Muscle of leg (tissue), 11 donors: ENCODE measurements around the gene HYOU1. TPM values are rescaled to one million over a fixed set of nuclear protein-coding genes. Genes with fewer than 3 reads are reported as not detected.

Source experiments
- DNase-seq: peaks from one replicate; pipeline ENCODE4 v3.0.0; 2013
- H3K27ac ChIP-seq: one replicate; pipeline ENCODE4 v1.5.1; 2013; ENCODE audit warnings: mild to moderate bottlenecking, low read length, control low read depth
- H3K27me3 ChIP-seq: one replicate; pipeline ENCODE4 v1.6.1; 2013; ENCODE audit warnings: low read length; ENCODE audit not compliant: control insufficient read depth, insufficient read depth
- H3K36me3 ChIP-seq: one replicate; pipeline ENCODE4 v1.6.1; 2013; ENCODE audit warnings: low read length; ENCODE audit not compliant: control insufficient read depth, insufficient read depth
- H3K4me1 ChIP-seq: one replicate; pipeline ENCODE4 v1.6.1; 2013; ENCODE audit warnings: low read length; ENCODE audit not compliant: control insufficient read depth, insufficient read depth
- H3K4me3 ChIP-seq: one replicate; pipeline ENCODE4 v1.5.1; 2013; ENCODE audit warnings: low read length, control low read depth
- H3K9me3 ChIP-seq: replicated peaks from 2 replicates; pipeline ENCODE4 v1.6.1; 2013; ENCODE audit warnings: low read depth, low read length; ENCODE audit not compliant: control insufficient read depth
- WGBS: methylation state at CpG from one replicate; pipeline ENCODE4 v1.1.5; 2013; ENCODE audit warnings: missing lambda C conversion rate; ENCODE audit not compliant: insufficient coverage; 5-methylcytosine and 5-hydroxymethylcytosine counted together
- polyA plus RNA-seq, 8 donors: library from polyadenylated mRNA; unstranded; fragments of 120-200 nt; gene quantifications; one replicate each; pipeline versions ENCODE4 v1.2.1 to v1.2.3, GENCODE V29; 2013; ENCODE audit warnings: inconsistent platforms in 1 of 8, low replicate concordance in 1 of 8; ENCODE audit not compliant: insufficient read length in 8 of 8, insufficient read depth in 1 of 8
- total RNA-seq: library from RNA; stranded (reverse); fragments of 120-200 nt; gene quantifications from one replicate; pipeline ENCODE4 v1.2.4, GENCODE V29; 2013

HYOU1 gene
- total and polyA plus RNA-seq, 9 donors = 30.1 to 64.0 (median 45.0) TPM

DNA sequence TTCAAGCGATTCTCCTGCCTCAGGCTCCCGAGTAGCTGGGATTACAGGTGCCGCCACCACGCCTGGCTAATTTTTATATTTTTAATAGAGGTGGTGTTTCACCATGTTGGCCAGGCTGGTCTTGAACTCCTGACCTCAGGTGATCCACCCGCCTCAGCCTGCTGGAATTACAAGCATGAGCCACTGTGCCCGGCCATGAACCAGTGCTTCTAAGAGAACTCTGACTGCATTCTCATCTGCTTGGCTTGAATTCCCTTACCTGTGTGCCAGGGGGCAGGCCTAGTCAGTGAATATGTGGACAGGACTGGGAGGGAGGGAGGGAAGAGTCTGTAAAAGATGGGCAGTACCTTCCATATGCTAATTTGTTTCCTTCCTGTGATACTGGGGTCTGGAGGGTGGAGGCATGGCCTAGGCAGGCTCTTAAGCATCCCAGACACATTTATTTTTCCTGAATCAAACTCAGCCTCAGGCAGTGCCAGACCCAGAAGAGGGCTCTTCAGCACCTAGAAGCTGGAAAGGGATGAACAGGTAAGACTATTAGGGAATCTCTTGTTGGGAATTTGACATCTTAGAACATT, 45.4 kb downstream of the HYOU1 start:
- no peaks in the 10 kb centered on the region for H3K9me3 ChIP-seq
- 67% methylated on average over 2 of the region's 6 CpGs for WGBS
- H3K27me3 ChIP-seq = no peaks in the 10 kb centered on the region
- peaks cover 5% of the 10 kb centered on the region for H3K4me1 ChIP-seq
- peaks cover 76% of the 10 kb centered on the region for H3K36me3 ChIP-seq
- DNase-seq = no peak
- no peak overlapping the region for H3K27ac ChIP-seq
- no peak overlapping the region for H3K4me3 ChIP-seq

- WGBS = no CpG with 5 or more reads among the region's 4 CpGs
- Histone ChIP-seq H3K36me3 (peaks cover 55% of the 10 kb centered on the region), H3K9me3 (no peaks in the 10 kb centered on the region), H3K4me1 (no peaks in the 10 kb centered on the region), H3K4me3 (no peak overlapping the region), H3K27ac (no peak overlapping the region), H3K27me3 (no peaks in the 10 kb centered on the region)
- no peak for DNase-seq
Observed at GRCh38 chr11:119006656-119007055, 50.3 kb downstream of the HYOU1 start.

- peaks cover 32% of the 10 kb centered on the region for H3K36me3 ChIP-seq
- H3K4me1 ChIP-seq = peaks cover 17% of the 10 kb centered on the region
- H3K27ac ChIP-seq = no peak overlapping the region
- WGBS = no CpG with 5 or more reads among the region's 1 CpG
- no peak overlapping the region for H3K4me3 ChIP-seq
- H3K9me3 ChIP-seq = no peaks in the 10 kb centered on the region
- DNase-seq = no peak
- no peaks in the 10 kb centered on the region for H3K27me3 ChIP-seq
Observed at GRCh38 chr11:119000906-119001305, 56.1 kb downstream of the HYOU1 start.

GRCh38 chr11:118998822-118999221, 58.2 kb downstream of the HYOU1 start:
- H3K36me3 ChIP-seq = peaks cover 28% of the 10 kb centered on the region
- H3K4me3 ChIP-seq = peak overlapping the region; percentile 79
- no peak overlapping the region for H3K27ac ChIP-seq
- no peak for DNase-seq
- H3K4me1 ChIP-seq = peaks cover 17% of the 10 kb centered on the region
- no peaks in the 10 kb centered on the region for H3K9me3 ChIP-seq
- WGBS = 77% methylated on average over 3 of the region's 6 CpGs
- no peaks in the 10 kb centered on the region for H3K27me3 ChIP-seq

- Histone ChIP-seq H3K4me3 (peak overlapping the region; percentile 79), H3K27me3 (no peaks in the 10 kb centered on the region), H3K4me1 (peaks cover 17% of the 10 kb centered on the region), H3K36me3 (peaks cover 26% of the 10 kb centered on the region), H3K27ac (peak overlapping the region; percentile 37), H3K9me3 (no peaks in the 10 kb centered on the region)
- no peak for DNase-seq
- 5% methylated on average over 15 of the region's 19 CpGs for WGBS
Observed at GRCh38 chr11:118998388-118998717, 58.7 kb downstream of the HYOU1 start.

GRCh38 chr11:118997627-118998387, 59.2 kb downstream of the HYOU1 start, which contains the start of gene CENATAC:
TSS of gene CENATAC (plus strand) at chr11:118998138. CDS start at chr11:118998198, 60 bp downstream.
- WGBS = under 1% methylated on average over 46 of the region's 54 CpGs
- Histone ChIP-seq H3K4me3 (peak within 1 kb of the TSS; percentile 79), H3K9me3 (no peaks in the 10 kb centered on the region), H3K27ac (peak within 1 kb of the TSS; percentile 65), H3K4me1 (peaks cover 17% of the 10 kb centered on the region), H3K36me3 (peaks cover 21% of the 10 kb centered on the region), H3K27me3 (no peaks in the 10 kb centered on the region)
- peak; percentile 96 for DNase-seq

DNA sequence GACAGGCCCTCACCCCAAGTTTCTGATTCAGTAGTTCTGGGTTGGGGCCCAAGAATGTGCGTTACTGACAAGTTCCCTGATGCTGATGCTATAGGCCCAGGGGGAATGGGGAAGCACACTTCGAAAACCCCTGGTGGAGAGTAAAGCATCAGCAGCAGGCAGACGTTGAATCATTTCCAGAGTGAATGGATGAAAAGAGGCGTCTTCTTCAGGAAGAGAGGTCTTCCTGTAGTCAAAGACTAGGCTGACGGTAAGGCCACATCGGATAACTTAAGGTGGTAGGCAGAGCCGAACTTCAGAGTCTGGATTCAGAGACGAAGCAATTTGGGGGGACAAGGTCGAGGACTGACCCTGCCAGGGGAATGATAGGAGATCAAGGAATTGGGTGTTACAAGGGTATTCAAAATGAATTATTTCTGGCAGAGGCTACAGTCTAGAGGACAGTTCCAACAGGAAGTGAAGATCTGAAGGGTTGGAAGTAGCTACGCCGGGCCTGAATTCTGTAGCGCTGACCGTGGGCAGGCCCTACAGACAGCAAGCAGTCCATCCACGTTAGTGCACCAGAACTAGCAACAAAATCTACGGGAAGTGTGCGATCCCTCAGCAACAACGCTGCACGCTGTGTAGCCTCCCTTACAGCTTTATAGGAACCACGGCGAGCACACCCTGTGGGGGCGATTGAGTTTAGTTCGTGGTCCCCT, 59.9 kb downstream of the HYOU1 start:
- DNase-seq = peak; percentile 37
- H3K27me3 ChIP-seq = no peaks in the 10 kb centered on the region
- peaks cover 15% of the 10 kb centered on the region for H3K36me3 ChIP-seq
- peak overlapping the region; percentile 65 for H3K27ac ChIP-seq
- no peaks in the 10 kb centered on the region for H3K9me3 ChIP-seq
- 13% methylated on average over 19 of the region's 22 CpGs for WGBS
- H3K4me3 ChIP-seq = peak overlapping the region; percentile 79
- H3K4me1 ChIP-seq = peaks cover 17% of the 10 kb centered on the region

Other genes starting within 250 kb of the HYOU1 start
- gene CXCR5, start 173.3 kb downstream of the HYOU1 start, total RNA-seq = under 0.01 TPM
- gene CXCR5, start 173.3 kb downstream of the HYOU1 start, polyA plus RNA-seq = under 1 TPM in 2 of 8 donors, not detected in 6; 0.07 to 0.14 TPM
- 24.6 TPM for gene BCL9L, start 131.3 kb downstream of the HYOU1 start, total RNA-seq
- gene BCL9L, start 131.3 kb downstream of the HYOU1 start, polyA plus RNA-seq = 100 to 1,000 TPM in 1 of 8 donors, 10 to 100 TPM in 7; 43.3 to 102 (median 66.8) TPM
- 0.09 TPM for gene UPK2, start 100.9 kb downstream of the HYOU1 start, total RNA-seq
- gene UPK2, start 100.9 kb downstream of the HYOU1 start, polyA plus RNA-seq = 1 to 10 TPM in 5 of 8 donors, under 1 TPM in 3; 0.65 to 3.5 (median 1.0) TPM
- gene FOXR1, start 85.4 kb downstream of the HYOU1 start, total RNA-seq = not detected
- not detected for gene FOXR1, start 85.4 kb downstream of the HYOU1 start, polyA plus RNA-seq
- 17.3 TPM for gene CENATAC, start 59.1 kb downstream of the HYOU1 start, total RNA-seq
- gene CENATAC, start 59.1 kb downstream of the HYOU1 start, polyA plus RNA-seq = 10 to 100 TPM in 5 of 8 donors, 1 to 10 TPM in 3; 8.5 to 25.0 (median 12.5) TPM
- 2,660 TPM for gene RPS25, start 38.9 kb downstream of the HYOU1 start, total RNA-seq
- gene RPS25, start 38.9 kb downstream of the HYOU1 start, polyA plus RNA-seq = 1,000 to 10,000 TPM; 1,606 to 2,037 (median 1,827) TPM
- 48.7 TPM for gene TRAPPC4, start 38.4 kb downstream of the HYOU1 start, total RNA-seq
- 10 to 100 TPM; 41.9 to 56.3 (median 46.9) TPM for gene TRAPPC4, start 38.4 kb downstream of the HYOU1 start, polyA plus RNA-seq
- gene SLC37A4, start 26.3 kb downstream of the HYOU1 start, total RNA-seq = 5.7 TPM
- 10 to 100 TPM in 6 of 8 donors, 1 to 10 TPM in 2; 8.9 to 18.4 (median 11.1) TPM for gene SLC37A4, start 26.3 kb downstream of the HYOU1 start, polyA plus RNA-seq
- gene VPS11, start 10.6 kb upstream of the HYOU1 start, total RNA-seq = 19.9 TPM
- 10 to 100 TPM; 29.1 to 32.1 (median 30.3) TPM for gene VPS11, start 10.6 kb upstream of the HYOU1 start, polyA plus RNA-seq
- 3.8 TPM for gene HMBS, start 27.7 kb upstream of the HYOU1 start, total RNA-seq
- 10 to 100 TPM; 20.0 to 26.3 (median 22.6) TPM for gene HMBS, start 27.7 kb upstream of the HYOU1 start, polyA plus RNA-seq
- gene DPAGT1, start 44.6 kb upstream of the HYOU1 start, total RNA-seq = 11.8 TPM
- 10 to 100 TPM; 23.9 to 35.0 (median 30.4) TPM for gene DPAGT1, start 44.6 kb upstream of the HYOU1 start, polyA plus RNA-seq
- gene C2CD2L, start 50.1 kb upstream of the HYOU1 start, total RNA-seq = 4.3 TPM
- gene C2CD2L, start 50.1 kb upstream of the HYOU1 start, polyA plus RNA-seq = 1 to 10 TPM; 6.6 to 9.4 (median 7.6) TPM
- gene HINFP, start 64.4 kb upstream of the HYOU1 start, total RNA-seq = 15.5 TPM
- gene HINFP, start 64.4 kb upstream of the HYOU1 start, polyA plus RNA-seq = 10 to 100 TPM; 17.0 to 22.8 (median 17.5) TPM
- gene ABCG4, start 91.8 kb upstream of the HYOU1 start, total RNA-seq = 0.13 TPM
- gene ABCG4, start 91.8 kb upstream of the HYOU1 start, polyA plus RNA-seq = under 1 TPM; 0.18 to 0.60 (median 0.28) TPM
- gene NLRX1, start 111.5 kb upstream of the HYOU1 start, total RNA-seq = 10.2 TPM
- 10 to 100 TPM; 10.5 to 13.8 (median 11.9) TPM for gene NLRX1, start 111.5 kb upstream of the HYOU1 start, polyA plus RNA-seq
- gene NHERF4, start 128.3 kb upstream of the HYOU1 start, total RNA-seq = 0.09 TPM
- 1 to 10 TPM in 1 of 8 donors, under 1 TPM in 5, not detected in 2; 0.05 to 2.3 (median 0.10) TPM for gene NHERF4, start 128.3 kb upstream of the HYOU1 start, polyA plus RNA-seq
- gene CBL, start 149.1 kb upstream of the HYOU1 start, total RNA-seq = 6.0 TPM
- gene CBL, start 149.1 kb upstream of the HYOU1 start, polyA plus RNA-seq = 10 to 100 TPM in 6 of 8 donors, 1 to 10 TPM in 2; 8.7 to 15.0 (median 11.9) TPM